Heart right ventricle (tissue), 16 donors: ENCODE measurements around the gene BNC2. TPM values are rescaled to one million over a fixed set of nuclear protein-coding genes. Genes with fewer than 3 reads are reported as not detected.

Source experiments
- ATAC-seq, 8 donors: fragments of 200-7000 bp; cut with Tn5 transposase; one replicate each; pipeline ENCODE4 v1.9.1; 2020; ENCODE audit warnings: mild to moderate bottlenecking in 8 of 8, moderate library complexity in 8 of 8, moderate number of reproducible peaks in 1 of 8
- DNase-seq, 2 donors: peaks; one replicate each; pipeline ENCODE4 v3.0.0-alpha.2; 2020
- H3K27ac ChIP-seq, 10 donors: fragments of 200-600 bp; sonication (generic) in 2 of 10; one replicate each; pipeline versions ENCODE4 v1.5.0 to v1.8.0; 2020 to 2022; ENCODE audit warnings: mild to moderate bottlenecking in 3 of 10
- H3K27me3 ChIP-seq, 7 donors: fragments of 200-600 bp; one replicate each; pipeline ENCODE4 v1.8.0; 2021 to 2022; ENCODE audit warnings: mild to moderate bottlenecking in 2 of 7
- H3K36me3 ChIP-seq, 9 donors: fragments of 200-600 bp; sonication (generic) in 1 of 9; one replicate each; pipeline versions ENCODE4 v1.5.0 to v1.8.0; 2020 to 2022; ENCODE audit warnings: mild to moderate bottlenecking in 2 of 9
- H3K4me1 ChIP-seq, 9 donors: fragments of 200-600 bp; sonication (generic) in 1 of 9; one replicate each; pipeline versions ENCODE4 v1.5.0 to v1.8.0; 2020 to 2022; ENCODE audit warnings: mild to moderate bottlenecking in 4 of 9
- H3K4me3 ChIP-seq, 10 donors: fragments of 200-600 bp; sonication (generic) in 2 of 10; one replicate each; pipeline versions ENCODE4 v1.5.0 to v1.8.0; 2020 to 2022; ENCODE audit warnings: mild to moderate bottlenecking in 7 of 10, moderate library complexity in 2 of 10
- H3K9me3 ChIP-seq, 11 donors: fragments of 200-600 bp in 10 of 11; sonication (generic) in 2 of 11; one replicate each; pipeline versions ENCODE4 v1.5.0 to v1.8.0; 2013 to 2022; ENCODE audit warnings: mild to moderate bottlenecking in 2 of 11, control low read depth in 1 of 11, moderate library complexity in 1 of 11
- CTCF ChIP-seq, 9 donors: fragments of 200-600 bp; sonication (generic) in 2 of 9; IDR thresholded peaks; one replicate each; pipeline versions ENCODE4 v1.5.0 to v1.8.0; 2021 to 2022; ENCODE audit warnings: antibody characterized with exemption in 9 of 9, mild to moderate bottlenecking in 5 of 9, moderate library complexity in 1 of 9
- WGBS, 2 donors: extraction: QIAGEN DNeasy Blood & Tissue Kit; methylation state at CpG; one replicate each; pipeline ENCODE4 v1.1.7; 2013; ENCODE audit warnings: inconsistent platforms in 1 of 2; 5-methylcytosine and 5-hydroxymethylcytosine counted together
- intact Hi-C, 10 donors: fragments of 100-400 bp; cut with DNase I; formaldehyde crosslinking; loops; one replicate each; pipeline versions ENCODE4 v1.11.1 to v1.14.2; 2022
- polyA plus RNA-seq, 2 donors: library from polyadenylated mRNA; stranded (reverse); fragments of 200-250 nt; gene quantifications; one replicate each; pipeline ENCODE4 v1.2.3, GENCODE V29; 2013
- total RNA-seq, 10 donors: library from RNA; stranded (reverse); fragmentation: NEBNext Ultra II Directional in 3 of 10; extraction: Animal tissue kit (Norgen Biotek cat#: 25700) in 3 of 10; gene quantifications; one replicate each; pipeline versions ENCODE4 v1.2.1 to v1.2.4, GENCODE V29; 2021 to 2023
- donor health status: Arrhythmogenic right ventricular cardiomyopathy.
- donor health status: ischemic (EF 13 %, LVEDD 7.1; RV severe dilation, severe dysfunction).
- donor health status: healthy with polysubstance abuse.
- donor health status: DM: no; HTN: yes; CAD: no.
- donor health status: DM: no; HTN: no; CAD: no.
- donor health status: ischemic (EF 25% LVEDD 6.9; RV normal size, moderate dysfunction).
- donor health status: ischemic (EF 25% LVEDD 5.7; RV mildly dilated, moderate dysfunction).
- donor health status: healthy.
- donor health status: DM: yes; HTN: yes; CAD: no.
- donor health status: Ischemic cardiomyopathy.
- donor health status: ischemic (EF 35%, LVEDD 5.7; RV mildly dilated, moderate dysfunction).
- donor health status: nonischemic (EF 11% LVEDD 7.7; RV severe dilation, severe dysfunction).
- donor health status: DM: yes; HTN: yes; CAD: no.
- donor health status: PGD.
- donor health status: ischemic (EF 29% LVEDD 5.4; RV normal size, mild dysfunction).
- donor health status: nonischemic (EF 23%, LVEDD 6.1; RV moderate dilation, normal function).

BNC2 gene
- total and polyA plus RNA-seq, 12 donors, result 0.49 to 7.3 (median 3.2) TPM

- H3K27ac ChIP-seq, result no peak overlapping the region
- no peak overlapping the region for H3K4me3 ChIP-seq
- no peaks in the 10 kb centered on the region for H3K27me3 ChIP-seq
- no peaks in the 10 kb centered on the region for H3K9me3 ChIP-seq
- no peak for ATAC-seq
- no peak for DNase-seq
- H3K4me1 ChIP-seq, result no peaks in the 10 kb centered on the region
- TF ChIP-seq CTCF (IDR thresholded peaks at IDR 0.05), result no peak
- H3K36me3 ChIP-seq, result no peaks in the 10 kb centered on the region
- intact Hi-C loops, result no loop called here
- 97 to 98% methylated on average over 3 of the region's 3 CpGs for WGBS, 2 donors
Measured at GRCh38 chr9:16672501-16672900, 198.0 kb downstream of the BNC2 start.

GRCh38 chr9:16671591-16672137 lies 198.8 kb downstream of the BNC2 start:
- TF ChIP-seq CTCF (IDR thresholded peaks at IDR 0.05), result no peak
- Histone ChIP-seq H3K36me3 (no peaks in the 10 kb centered on the region), H3K27ac (no peak overlapping the region), H3K27me3 (no peaks in the 10 kb centered on the region), H3K4me1 (no peaks in the 10 kb centered on the region), H3K4me3 (no peak overlapping the region), H3K9me3 (no peaks in the 10 kb centered on the region)
- DNase-seq (no peak), ATAC-seq (no peak)
- WGBS, 2 donors, result 56 to 57% methylated on average over 1 of the region's 1 CpG
- intact Hi-C loops, result no loop called here

- intact Hi-C loops, result no loop called here
- 75 to 76% methylated on average over 6 of the region's 6 CpGs for WGBS, 2 donors
- H3K27ac ChIP-seq, result no peak overlapping the region
- no peaks in the 10 kb centered on the region for H3K4me1 ChIP-seq
- no peak overlapping the region for H3K4me3 ChIP-seq
- ATAC-seq (no peak), DNase-seq (no peak)
- TF ChIP-seq CTCF (IDR thresholded peaks at IDR 0.05), result no peak
- H3K27me3 ChIP-seq, result no peaks in the 10 kb centered on the region
- no peaks in the 10 kb centered on the region for H3K9me3 ChIP-seq
- H3K36me3 ChIP-seq, result no peaks in the 10 kb centered on the region
Measured at GRCh38 chr9:16670791-16671190, 199.7 kb downstream of the BNC2 start.

DNA sequence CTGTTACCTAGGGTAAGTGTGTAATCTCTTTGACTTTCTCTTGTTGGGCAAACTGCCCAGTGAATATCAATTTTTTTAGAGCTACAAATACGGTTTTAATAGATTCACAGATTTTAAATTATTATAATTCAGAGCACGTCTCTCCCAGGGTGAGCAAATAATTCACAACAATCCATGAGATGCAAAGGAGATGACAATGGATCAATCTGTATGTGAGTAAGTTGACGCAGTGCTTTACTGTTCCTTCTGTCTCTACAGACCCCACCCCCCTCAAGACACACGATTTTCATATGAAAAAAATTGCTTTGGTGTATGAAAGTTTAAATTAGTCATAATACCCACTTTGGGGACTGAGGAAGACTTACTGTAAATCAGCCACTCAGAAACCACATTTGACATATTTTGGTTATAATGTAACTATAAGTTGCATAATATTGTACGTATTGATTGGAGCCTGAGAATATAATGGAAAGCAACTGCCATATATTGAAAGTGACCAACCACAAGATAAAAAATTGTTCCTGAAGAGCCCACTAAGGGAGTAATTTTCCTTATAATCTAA lies 201.7 kb downstream of the BNC2 start:
- WGBS, 2 donors, result 78 to 81% methylated on average over 5 of the region's 5 CpGs
- ATAC-seq, result no peak
- Histone ChIP-seq H3K4me1 (no peaks in the 10 kb centered on the region), H3K36me3 (no peaks in the 10 kb centered on the region), H3K4me3 (no peak overlapping the region), H3K27me3 (no peaks in the 10 kb centered on the region), H3K9me3 (no peaks in the 10 kb centered on the region), H3K27ac (no peak overlapping the region)
- intact Hi-C loops, result no loop called here
- DNase-seq, result no peak
- TF ChIP-seq CTCF (IDR thresholded peaks at IDR 0.05), result no peak
